Tracheal epithelial cell (primary cell): Measurements from ENCODE around the gene IARS2. TPM values are rescaled to one million over a fixed set of nuclear protein-coding genes. Genes with fewer than 3 reads are reported as not detected.

Source experiments
- total RNA-seq: library from RNA; depleted of rRNA; stranded (reverse); fragments of >200 nt; gene quantifications from 2 replicates; pipeline ENCODE4 v1.2.1, GENCODE V29; 2014

The IARS2 gene
- total RNA-seq: 101 and 114 TPM in 2 replicates

DNA sequence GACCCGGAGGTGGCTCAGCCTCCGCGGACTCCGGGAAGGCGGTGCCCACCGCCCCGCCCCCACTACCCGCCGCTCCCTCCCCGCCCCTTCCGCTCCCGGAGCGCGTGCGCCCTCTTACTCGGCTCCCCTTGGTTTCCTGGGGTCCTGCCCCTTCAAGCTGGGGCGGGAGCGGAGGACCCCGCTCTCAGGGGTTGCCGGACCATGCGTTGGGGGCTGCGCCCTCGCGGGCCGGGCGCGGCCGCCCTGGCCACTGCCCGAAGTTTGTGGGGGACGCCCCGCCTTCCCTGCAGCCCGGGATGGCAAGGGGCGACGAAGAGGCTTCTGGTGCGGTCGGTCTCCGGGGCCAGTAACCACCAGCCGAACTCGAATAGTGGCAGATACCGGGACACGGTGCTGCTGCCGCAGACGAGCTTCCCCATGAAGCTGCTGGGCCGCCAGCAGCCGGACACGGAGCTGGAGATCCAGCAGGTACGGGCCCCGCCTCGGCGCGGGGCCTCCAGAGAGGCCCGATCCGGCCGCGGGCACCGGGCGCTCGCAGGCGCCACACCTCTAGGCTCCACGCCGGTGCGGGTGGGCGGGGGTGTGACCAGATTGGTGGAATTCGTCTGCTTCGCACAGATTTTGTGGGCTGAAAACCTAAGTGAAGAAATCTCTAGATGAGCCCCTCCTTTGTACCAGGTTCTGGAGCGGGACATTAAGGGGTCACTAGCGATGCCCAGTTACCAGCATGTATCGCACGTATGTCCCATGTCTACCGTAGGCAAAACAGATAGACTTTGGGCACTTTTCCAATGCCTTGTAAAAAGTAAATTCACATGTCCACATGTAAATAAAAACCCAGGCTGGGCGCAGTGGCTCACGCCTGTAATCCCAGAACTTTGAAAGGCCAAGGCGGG lies at the start of gene IARS2:
Gene IARS2, plus strand, starts transcription at position 117 of the 896 bp plus-strand sequence. Its CDS starts 85 bp downstream, at position 202.

DNA sequence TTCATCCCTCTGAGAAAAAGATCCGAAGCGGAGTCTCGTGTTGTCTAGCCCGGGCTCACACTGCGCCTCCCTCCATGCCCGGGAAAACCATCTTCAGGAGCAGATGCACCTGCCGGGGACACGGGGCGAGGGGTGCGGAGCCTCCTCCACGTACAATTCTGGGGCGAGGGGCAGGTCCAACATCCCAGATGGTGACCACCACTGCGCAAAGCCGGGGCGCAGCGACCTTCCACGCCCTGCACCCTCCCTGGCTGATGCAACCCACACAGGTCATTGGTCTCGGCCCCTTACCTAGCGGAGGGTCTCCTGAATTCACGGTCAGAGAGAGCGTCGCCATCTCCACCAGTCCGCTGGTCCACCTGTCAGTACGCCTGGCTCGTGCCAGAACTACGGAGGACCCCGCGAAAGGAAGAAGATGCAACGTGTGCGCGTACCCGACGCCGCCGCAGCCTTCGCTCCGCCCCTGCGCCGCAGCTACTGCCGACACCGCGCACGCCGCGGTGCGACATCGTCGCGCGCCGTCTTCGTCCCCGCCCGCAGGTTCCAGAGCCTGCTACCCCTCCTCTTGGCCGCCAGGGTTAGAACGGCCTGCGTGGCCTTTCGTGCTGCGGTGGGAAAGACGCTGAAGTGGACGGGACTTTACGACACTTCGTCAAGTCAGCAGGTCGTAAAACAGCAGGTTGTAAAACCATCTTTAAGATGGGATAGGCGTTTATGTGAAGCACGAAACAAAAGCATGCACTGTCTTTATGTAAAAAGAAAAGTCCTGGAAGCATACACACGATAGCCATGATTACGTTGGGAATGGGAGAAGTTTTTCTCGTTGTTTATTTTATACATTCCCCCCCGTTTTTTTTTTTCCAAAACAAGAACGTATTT lies 47.6 kb upstream of the IARS2 start, which contains the start of gene EPRS1:
Gene EPRS1, minus strand, starts transcription at position 454 of the 879 bp plus-strand sequence. Its CDS starts 117 bp downstream, at position 337.

DNA sequence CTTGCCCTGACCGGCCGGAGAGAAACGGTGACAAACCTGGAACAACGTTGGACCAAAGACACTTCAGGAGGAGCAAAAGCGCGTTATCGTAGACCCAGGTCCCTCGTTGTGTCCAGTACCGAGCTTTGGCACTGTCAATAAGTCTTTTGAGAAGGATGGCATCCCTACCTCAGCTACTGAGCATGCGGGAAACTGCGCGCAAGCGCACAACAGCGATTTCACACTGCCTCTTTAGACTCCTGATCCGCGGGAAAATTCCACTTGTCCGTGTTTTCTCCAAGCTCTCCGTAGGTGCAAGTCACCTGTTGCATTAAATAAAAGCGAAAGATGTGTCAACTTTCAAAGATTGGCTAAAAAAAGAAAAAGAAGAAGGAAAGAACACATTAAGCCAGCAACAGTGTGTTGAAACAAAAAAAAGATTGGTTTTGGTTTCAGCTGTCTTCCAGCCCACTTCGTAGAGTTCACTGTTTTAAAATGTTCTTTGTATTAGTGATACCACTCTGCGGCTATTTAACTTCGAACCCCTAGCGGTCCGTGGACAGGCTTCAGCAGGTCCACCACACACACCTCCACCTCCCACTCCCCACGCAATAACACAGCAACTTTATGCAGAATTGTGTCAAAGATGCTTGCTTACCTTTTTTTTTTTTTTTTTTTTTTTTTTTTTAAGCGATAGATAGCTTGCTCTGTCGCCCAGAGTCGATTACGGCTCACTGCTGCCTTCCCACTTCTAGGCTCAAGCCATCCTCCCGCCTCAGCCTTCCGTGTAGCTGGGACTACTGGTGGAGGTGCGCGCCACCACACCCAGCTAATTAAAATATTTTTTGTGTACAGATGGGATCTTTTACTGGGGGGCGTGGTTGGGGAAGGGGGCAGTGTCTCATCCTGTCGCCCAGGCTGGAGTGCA lies 4.0 kb upstream of the IARS2 start, which contains the start of gene BPNT1:
Gene BPNT1, minus strand, starts transcription at position 139 of the 907 bp plus-strand sequence. CDS start 9,942 bp downstream, outside the sequence.

Other genes with a start within 250 kb of the IARS2 start
- gene SLC30A10, start 165.6 kb upstream of the IARS2 start, total RNA-seq: not detected in 2 replicates
- gene EPRS1, start 47.6 kb upstream of the IARS2 start, total RNA-seq: 147 and 155 TPM in 2 replicates
- 14.9 and 21.2 TPM in 2 replicates for gene BPNT1, start 4.3 kb upstream of the IARS2 start, total RNA-seq
- gene RAB3GAP2, start 178.3 kb downstream of the IARS2 start, total RNA-seq: 30.1 and 37.6 TPM in 2 replicates